Motor neuron (in vitro differentiated cells): ENCODE measurements around the gene CCT5. TPM values are rescaled to one million over a fixed set of nuclear protein-coding genes. Genes with fewer than 3 reads are reported as not detected.

Experiments used
- ATAC-seq, 8 experiments: fragments of 200-7000 bp; cut with Tn5 transposase; replicated peaks in 6 of 8; 2 replicates each; pipeline ENCODE4 v1.8.0; 2021; ENCODE audit warnings: mild to moderate bottlenecking in 8 of 8, moderate library complexity in 8 of 8
- H3K27ac ChIP-seq, 2 donors: fragments of 250-450 bp; sonication (Bioruptor Pico); 2 replicates each; pipeline ENCODE4 v1.9.0; 2021; ENCODE audit warnings: antibody characterized with exemption in 2 of 2, mild to moderate bottlenecking in 2 of 2, moderate library complexity in 1 of 2
- H3K4me1 ChIP-seq, 2 donors: fragments of 250-450 bp; sonication (Bioruptor Pico); replicated peaks in 1 of 2; 2 replicates each; pipeline ENCODE4 v1.6.1; 2021; ENCODE audit warnings: antibody characterized with exemption in 2 of 2, mild to moderate bottlenecking in 2 of 2, moderate library complexity in 1 of 2
- H3K4me3 ChIP-seq, 5 donors: fragments of 250-450 bp; sonication (Bioruptor Pico); 2 replicates each; pipeline ENCODE4 v1.9.0; 2021; ENCODE audit warnings: antibody characterized with exemption in 5 of 5, mild to moderate bottlenecking in 5 of 5, moderate library complexity in 4 of 5
- WGBS, 10 experiments: fragments of 450-650 bp; shearing (Covaris generic); methylation state at CpG; one replicate each; pipeline ENCODE4 v1.0.0; 2022; 5-methylcytosine and 5-hydroxymethylcytosine counted together
- in situ Hi-C, 9 experiments: fragments of 400-800 bp; cut with MboI; loops; one replicate each; pipeline ENCODE4 v1.15.0; 2021; ENCODE audit warnings: low sequenced_read_pairs in 9 of 9, low pct_unique_long_range_greater_than_20kb in 2 of 9; ENCODE audit not compliant: unreplicated experiment in 9 of 9
- total RNA-seq, 8 experiments: library from RNA; unstranded; fragments of 300-600 nt; gene quantifications; 2 replicates each; pipeline versions ENCODE4 v1.2.3 to v1.2.4, GENCODE V29; 2022

CCT5 gene
- 100 to 1,000 TPM; 183 to 475 (median 297) TPM for total RNA-seq

DNA sequence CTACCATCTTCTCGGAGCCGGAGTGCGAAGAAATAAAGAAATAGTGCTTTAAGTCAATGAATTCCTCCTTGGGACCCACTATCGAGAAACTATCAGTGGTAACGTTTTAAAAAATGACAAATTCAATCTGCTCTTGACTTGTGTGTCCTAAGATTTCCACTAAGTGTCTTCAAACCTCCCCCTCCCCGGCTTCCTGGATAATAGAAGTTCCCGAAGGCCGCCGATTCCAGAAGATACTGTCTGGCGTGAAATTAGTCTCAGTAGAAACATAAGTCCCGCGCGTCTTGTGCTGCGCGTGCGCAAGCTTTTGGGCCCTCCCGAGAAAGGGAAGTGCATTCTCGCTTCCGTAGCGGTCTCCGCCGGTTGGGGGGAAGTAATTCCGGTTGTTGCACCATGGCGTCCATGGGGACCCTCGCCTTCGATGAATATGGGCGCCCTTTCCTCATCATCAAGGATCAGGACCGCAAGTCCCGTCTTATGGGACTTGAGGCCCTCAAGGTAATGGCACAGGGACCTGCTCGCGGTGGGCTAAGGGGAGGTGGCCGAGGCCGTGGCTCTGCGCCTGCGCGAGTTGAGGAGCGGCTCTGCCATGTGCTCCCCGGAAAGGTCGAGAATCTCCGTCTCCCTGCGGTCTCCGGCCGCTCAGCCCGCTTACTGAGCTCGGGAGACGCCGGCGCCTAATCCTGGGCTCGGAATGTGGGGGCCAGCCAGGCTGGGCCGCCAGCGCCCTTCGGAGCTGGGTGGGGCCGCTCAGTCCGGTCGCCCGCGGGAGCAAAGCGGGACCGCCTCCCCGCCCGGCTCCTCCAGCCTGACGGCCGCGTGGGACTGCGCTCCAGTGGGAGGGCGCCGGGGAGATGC, at the start of gene CCT5:
TSS of gene CCT5 (plus strand) at position 333 of the 858 bp plus-strand sequence. CDS start at position 394, 61 bp downstream.
- peak; percentile 72 to 85 (median 78) for ATAC-seq
- WGBS, 10 experiments, result 0 to 23% (median 0%) methylated on average over 3 to 24 of the region's 67 CpGs; no CpG with 5 or more reads in 1 of the 10 experiments
- H3K27ac ChIP-seq, result peak within 1 kb of the TSS; percentile 97 to 99
- in situ Hi-C loops, result loop anchor here in 1 of 9 experiments (25.0 kb wide), 1 partner anchor 187 kb away; the partner anchor contains the start of gene ROPN1L
- H3K4me3 ChIP-seq, result peak within 1 kb of the TSS; percentile 57 to 99 (median 73)
- peaks cover 13 to 14% of the 10 kb centered on the region in 2 donors for H3K4me1 ChIP-seq

GRCh38 chr5:10201223-10201868, 48.7 kb upstream of the CCT5 start:
- H3K27ac ChIP-seq, result no peak overlapping the region
- peaks cover 0 to 7% of the 10 kb centered on the region in 2 donors for H3K4me1 ChIP-seq
- H3K4me3 ChIP-seq, result no peak overlapping the region
- WGBS, 10 experiments, result 27 to 90% (median 74%) methylated on average over 1 to 4 of the region's 4 CpGs; no CpG with 5 or more reads in 1 of the 10 experiments
- ATAC-seq, result no peak
- in situ Hi-C loops, result no loop called here

- Histone ChIP-seq H3K4me1 (peaks cover 0 to 7% of the 10 kb centered on the region in 2 donors), H3K4me3 (no peak overlapping the region), H3K27ac (no peak overlapping the region)
- 50 to 100% (median 90%) methylated on average over 1 to 3 of the region's 3 CpGs; no CpG with 5 or more reads in 1 of the 10 experiments for WGBS, 10 experiments
- in situ Hi-C loops, result no loop called here
- ATAC-seq, result no peak
These were observed 47.8 kb upstream of the CCT5 start for GRCh38 chr5:10202089-10202910.

- ATAC-seq, result no peak
- Histone ChIP-seq H3K4me3 (no peak overlapping the region), H3K4me1 (peaks cover 0 to 2% of the 10 kb centered on the region in 2 donors), H3K27ac (no peak overlapping the region)
- in situ Hi-C loops, result no loop called here
- 86 to 100% (median 95%) methylated on average over 1 of the region's 1 CpG for WGBS, 10 experiments
These were observed 41.1 kb upstream of the CCT5 start for GRCh38 chr5:10209004-10209403.

DNA sequence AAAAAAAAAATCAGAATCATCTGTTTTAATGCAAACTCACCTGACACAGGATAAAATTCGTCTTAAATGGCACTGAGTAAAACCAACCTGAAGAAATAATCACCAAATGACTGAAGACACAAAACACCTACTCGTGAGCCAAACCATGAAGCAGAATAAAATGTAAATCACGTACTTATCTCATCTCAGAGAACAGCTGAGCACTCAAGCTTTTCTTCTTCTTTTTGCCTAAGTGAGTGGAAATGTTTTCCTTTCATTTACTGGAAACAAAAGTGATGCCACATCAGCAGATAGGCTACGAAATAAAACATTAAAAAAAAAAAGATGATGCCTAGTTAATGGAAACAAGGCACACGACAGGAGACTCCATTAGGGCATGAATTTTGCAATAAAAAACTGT, 36.8 kb upstream of the CCT5 start:
- no peak for ATAC-seq
- 62 to 90% (median 81%) methylated on average over 2 to 5 of the region's 5 CpGs for WGBS, 10 experiments
- in situ Hi-C loops, result no loop called here
- Histone ChIP-seq H3K4me1 (no peaks in the 10 kb centered on the region), H3K4me3 (no peak overlapping the region), H3K27ac (no peak overlapping the region)

DNA sequence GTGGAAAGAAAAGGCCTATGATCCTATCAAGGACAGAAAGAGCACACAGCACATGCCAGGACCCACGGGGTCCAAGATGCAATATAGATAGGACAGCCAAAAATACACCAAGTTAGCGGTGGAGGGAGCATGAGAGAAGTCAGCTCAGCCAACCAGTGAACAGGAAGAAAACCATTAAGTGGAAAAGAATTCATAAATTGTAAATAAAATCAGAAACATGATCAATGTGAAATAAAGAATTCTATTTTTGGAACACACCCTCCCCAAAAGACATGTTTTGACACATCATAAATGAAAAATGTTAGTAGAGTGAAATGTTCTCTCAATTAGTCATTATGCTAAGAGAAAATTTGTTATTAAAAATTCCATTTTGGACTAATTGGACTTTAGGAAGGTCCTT, 36.0 kb upstream of the CCT5 start:
- Histone ChIP-seq H3K4me3 (no peak overlapping the region), H3K27ac (no peak overlapping the region), H3K4me1 (no peaks in the 10 kb centered on the region)
- in situ Hi-C loops, result no loop called here
- WGBS, 10 experiments, result 70 to 100% (median 93%) methylated on average over 1 to 2 of the region's 2 CpGs; no CpG with 5 or more reads in 1 of the 10 experiments
- no peak for ATAC-seq

DNA sequence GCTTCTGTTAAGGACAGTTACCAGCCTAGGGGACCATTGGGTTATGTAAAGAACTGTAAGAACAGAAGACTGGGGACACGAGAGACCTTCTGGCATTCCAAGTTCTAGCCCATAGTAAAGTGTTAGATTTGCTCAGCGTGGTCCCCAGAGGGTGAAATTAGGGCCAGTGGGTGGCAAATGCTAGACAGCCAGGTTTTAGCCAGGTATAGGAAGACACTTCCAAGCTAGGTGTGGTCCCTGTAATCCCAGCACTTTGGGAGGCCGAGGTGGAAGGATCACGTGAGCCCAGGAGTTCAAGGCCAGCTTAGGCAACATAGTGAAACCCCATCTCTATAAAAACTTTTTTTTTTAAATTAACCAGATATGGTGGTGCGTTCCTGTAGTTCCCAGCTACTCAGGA, 34.7 kb upstream of the CCT5 start:
- no peak overlapping the region for H3K27ac ChIP-seq
- no peak for ATAC-seq
- no peaks in the 10 kb centered on the region for H3K4me1 ChIP-seq
- WGBS, 10 experiments, result 52 to 100% (median 100%) methylated on average over 1 to 5 of the region's 5 CpGs; no CpG with 5 or more reads in 1 of the 10 experiments
- in situ Hi-C loops, result no loop called here
- no peak overlapping the region for H3K4me3 ChIP-seq

GRCh38 chr5:10216107-10216506, 34.0 kb upstream of the CCT5 start:
- no peaks in the 10 kb centered on the region for H3K4me1 ChIP-seq
- ATAC-seq, result no peak
- in situ Hi-C loops, result no loop called here
- no peak overlapping the region for H3K27ac ChIP-seq
- no peak overlapping the region for H3K4me3 ChIP-seq
- WGBS, 10 experiments, result 49 to 100% (median 63%) methylated on average over 2 to 3 of the region's 5 CpGs; no CpG with 5 or more reads in 3 of the 10 experiments

DNA sequence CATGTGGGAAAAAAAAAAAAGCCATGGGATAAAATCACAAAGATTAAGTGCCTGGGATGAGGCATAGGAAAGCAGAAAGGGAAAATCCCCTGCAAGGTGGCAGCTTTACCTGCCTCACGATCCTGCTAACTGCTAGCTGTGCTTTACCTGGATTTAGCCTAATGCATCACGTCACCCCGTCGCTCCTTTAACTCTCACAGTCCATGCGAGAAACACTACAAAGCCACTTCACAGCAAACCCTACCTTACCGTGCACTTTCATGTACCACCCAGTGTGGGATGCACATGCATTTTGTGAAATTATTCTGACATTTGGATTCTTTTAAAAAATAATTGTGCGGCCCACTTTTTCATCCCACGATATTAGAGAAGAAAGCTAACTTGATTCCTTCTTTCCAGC, 31.4 kb upstream of the CCT5 start:
- H3K4me3 ChIP-seq, result no peak overlapping the region
- ATAC-seq, result no peak
- no peak overlapping the region for H3K27ac ChIP-seq
- H3K4me1 ChIP-seq, result no peaks in the 10 kb centered on the region
- WGBS, 10 experiments, result 59 to 98% (median 90%) methylated on average over 2 to 8 of the region's 8 CpGs
- in situ Hi-C loops, result no loop called here

- in situ Hi-C loops, result no loop called here
- Histone ChIP-seq H3K27ac (no peak overlapping the region), H3K4me3 (no peak overlapping the region), H3K4me1 (no peaks in the 10 kb centered on the region)
- 67 to 100% (median 100%) methylated on average over 1 to 4 of the region's 4 CpGs; no CpG with 5 or more reads in 2 of the 10 experiments for WGBS, 10 experiments
- no peak for ATAC-seq
These were observed 31.0 kb upstream of the CCT5 start for GRCh38 chr5:10219068-10219467.

DNA sequence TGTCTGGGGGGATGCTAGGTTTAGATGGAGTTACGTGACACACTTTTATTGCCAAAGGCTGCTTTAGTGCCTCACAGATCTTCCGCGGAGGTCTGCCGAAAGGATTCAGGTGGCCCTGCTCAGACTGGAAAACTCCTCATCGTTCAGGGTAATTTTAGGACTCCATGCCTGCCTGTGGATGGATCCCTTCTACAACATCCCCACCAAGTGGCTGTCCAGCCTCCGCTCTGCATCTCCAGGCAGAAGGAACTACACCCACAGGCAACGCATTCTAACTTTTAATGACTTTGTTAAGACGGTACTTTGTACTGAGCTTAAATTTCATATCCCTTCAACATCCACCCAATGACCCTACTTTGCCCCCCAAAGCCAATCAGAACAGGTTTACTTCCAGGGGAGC, 29.8 kb upstream of the CCT5 start:
- WGBS, 10 experiments, result 40 to 100% (median 81%) methylated on average over 1 to 8 of the region's 8 CpGs; no CpG with 5 or more reads in 2 of the 10 experiments
- peak in 2 of 8 experiments; percentile 46 to 73 for ATAC-seq
- H3K4me3 ChIP-seq, result no peak overlapping the region
- in situ Hi-C loops, result no loop called here
- H3K27ac ChIP-seq, result no peak overlapping the region
- no peaks in the 10 kb centered on the region for H3K4me1 ChIP-seq

DNA sequence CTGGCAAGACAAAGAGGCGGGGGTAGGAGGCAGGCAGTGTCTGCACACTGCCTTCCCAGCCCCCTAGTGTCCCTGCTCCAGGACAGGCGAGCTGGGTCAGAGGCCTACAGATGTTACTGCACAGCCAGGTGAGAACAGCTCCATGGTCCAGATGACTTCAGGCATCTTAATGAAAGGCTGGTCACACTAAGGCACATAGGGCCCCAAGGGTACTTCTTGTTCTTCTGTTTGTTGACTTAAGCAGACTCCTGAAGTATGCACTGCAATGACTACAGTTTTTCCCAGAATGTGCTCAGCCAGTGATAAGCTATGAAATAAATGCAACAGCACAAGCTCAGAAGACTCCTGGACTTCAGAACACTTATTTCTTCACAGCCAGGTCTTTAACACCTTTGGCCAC, 27.8 kb upstream of the CCT5 start:
- no peak overlapping the region for H3K4me3 ChIP-seq
- WGBS, 10 experiments, result 67 to 100% (median 92%) methylated on average over 1 to 2 of the region's 2 CpGs; no CpG with 5 or more reads in 7 of the 10 experiments
- in situ Hi-C loops, result no loop called here
- H3K4me1 ChIP-seq, result no peaks in the 10 kb centered on the region
- ATAC-seq, result peak in 1 of 8 experiments; percentile 41
- no peak overlapping the region for H3K27ac ChIP-seq
